ENCODE data around the gene ATAD3B.

GRCh38 chr1:1426496-1427105 lies 45.0 kb upstream of the ATAD3B start:
- no peak for TF ChIP-seq EZH2 (IDR thresholded peaks at IDR 0.05)
- no peak for TF ChIP-seq FOXP2 (optimal IDR thresholded peaks at IDR 0.05; ENCODE audit: control extremely low read depth, extremely low read length, insufficient read depth)
- TF ChIP-seq POLR2AphosphoS5 (IDR thresholded peaks at IDR 0.05; ENCODE audit: borderline replicate concordance, low read depth, low read length): no peak
